Measurements from ENCODE around the gene AASS. TPM values are rescaled to one million over a fixed set of nuclear protein-coding genes. Genes with fewer than 3 reads are reported as not detected.

Gene AASS
- total and polyA plus RNA-seq, 4 donors: 10.8 to 95.4 (median 24.3) TPM

DNA sequence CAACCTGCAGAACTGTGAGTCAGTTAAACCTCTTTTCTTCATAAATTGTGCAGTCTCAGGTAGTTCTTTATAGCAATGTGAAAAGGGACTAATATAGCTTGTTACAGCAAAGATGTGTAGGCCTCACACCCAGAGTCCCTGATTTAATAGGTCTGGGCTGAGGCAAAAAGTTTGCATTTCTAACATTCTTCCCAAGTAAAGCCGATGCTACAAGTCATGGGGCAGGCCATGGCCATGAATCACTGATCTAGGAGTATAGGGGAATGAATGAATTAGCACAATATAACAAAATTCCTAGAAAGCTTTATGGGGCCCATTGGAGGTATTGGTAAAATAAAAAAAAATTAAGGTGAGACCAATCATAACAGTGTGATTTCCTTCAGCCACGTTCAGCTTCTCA lies 11.5 kb upstream of the AASS start (continued):
- TF ChIP-seq, protein P1, sequence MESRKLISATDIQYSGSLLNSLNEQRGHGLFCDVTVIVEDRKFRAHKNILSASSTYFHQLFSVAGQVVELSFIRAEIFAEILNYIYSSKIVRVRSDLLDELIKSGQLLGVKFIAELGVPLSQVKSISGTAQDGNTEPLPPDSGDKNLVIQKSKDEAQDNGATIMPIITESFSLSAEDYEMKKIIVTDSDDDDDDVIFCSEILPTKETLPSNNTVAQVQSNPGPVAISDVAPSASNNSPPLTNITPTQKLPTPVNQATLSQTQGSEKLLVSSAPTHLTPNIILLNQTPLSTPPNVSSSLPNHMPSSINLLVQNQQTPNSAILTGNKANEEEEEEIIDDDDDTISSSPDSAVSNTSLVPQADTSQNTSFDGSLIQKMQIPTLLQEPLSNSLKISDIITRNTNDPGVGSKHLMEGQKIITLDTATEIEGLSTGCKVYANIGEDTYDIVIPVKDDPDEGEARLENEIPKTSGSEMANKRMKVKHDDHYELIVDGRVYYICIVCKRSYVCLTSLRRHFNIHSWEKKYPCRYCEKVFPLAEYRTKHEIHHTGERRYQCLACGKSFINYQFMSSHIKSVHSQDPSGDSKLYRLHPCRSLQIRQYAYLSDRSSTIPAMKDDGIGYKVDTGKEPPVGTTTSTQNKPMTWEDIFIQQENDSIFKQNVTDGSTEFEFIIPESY (IDR thresholded peaks at IDR 0.05): no peak
- no peak for TF ChIP-seq FOXA1 (IDR thresholded peaks at IDR 0.05)
- no peak for TF ChIP-seq YY1 (IDR thresholded peaks at IDR 0.05)

DNA sequence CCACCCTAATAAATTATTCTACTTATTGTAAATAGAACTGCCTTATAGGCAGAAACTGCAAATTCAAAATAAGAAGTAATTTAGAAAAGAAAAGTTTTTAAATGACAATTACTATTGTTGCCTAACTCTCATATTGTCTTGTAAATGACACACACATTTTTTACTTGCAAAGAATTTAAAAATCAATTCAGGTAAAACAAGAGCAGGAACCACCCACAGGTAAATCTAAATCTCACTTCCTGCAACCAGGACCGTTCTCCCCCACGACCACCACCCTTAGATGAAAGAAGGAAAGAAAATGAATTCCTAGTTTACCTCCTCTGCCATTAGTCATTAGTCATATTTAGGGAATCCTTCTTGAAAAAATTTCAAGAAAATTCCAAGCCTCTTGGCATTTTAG lies 4.8 kb upstream of the AASS start:
- Histone ChIP-seq H3K9ac (ENCODE audit: low read depth in 1 of 2, low read length in 2 of 2) (no peak overlapping the region), H3K36me3 (ENCODE audit: control insufficient read depth in 4 of 4, insufficient read depth in 3 of 4, low read depth in 1 of 4, low read length in 3 of 4) (no peaks in the 10 kb centered on the region), H3K4me1 (ENCODE audit: control insufficient read depth in 4 of 4, insufficient read depth in 4 of 4, low read length in 3 of 4) (peaks cover 0 to 9% (median 7%) of the 10 kb centered on the region in 4 donors), H3K4me3 (ENCODE audit: low read depth in 1 of 3, low read length in 3 of 3) (no peak overlapping the region), H3K27ac (ENCODE audit: low read depth in 1 of 2, low read length in 2 of 2) (no peak overlapping the region), H3K9me3 (ENCODE audit: control insufficient read depth in 4 of 4, low read length in 3 of 4) (no peaks in the 10 kb centered on the region), H3K27me3 (ENCODE audit: control insufficient read depth in 4 of 4, insufficient read depth in 4 of 4, low read length in 3 of 4) (no peaks in the 10 kb centered on the region)
- DNase-seq (ENCODE audit: low spot score): no peak
- TF ChIP-seq SP1 (IDR thresholded peaks at IDR 0.05): no peak
- no peak for TF ChIP-seq YY1 (IDR thresholded peaks at IDR 0.05)
- no peak for TF ChIP-seq TAF1 (conservative IDR thresholded peaks at IDR 0.05)
- TF ChIP-seq RXRA (IDR thresholded peaks at IDR 0.05): no peak
- TF ChIP-seq HNF4G (IDR thresholded peaks at IDR 0.05): no peak
- TF ChIP-seq, protein P2, sequence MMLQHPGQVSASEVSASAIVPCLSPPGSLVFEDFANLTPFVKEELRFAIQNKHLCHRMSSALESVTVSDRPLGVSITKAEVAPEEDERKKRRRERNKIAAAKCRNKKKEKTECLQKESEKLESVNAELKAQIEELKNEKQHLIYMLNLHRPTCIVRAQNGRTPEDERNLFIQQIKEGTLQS (IDR thresholded peaks at IDR 0.05): no peak
- TF ChIP-seq, protein P3, sequence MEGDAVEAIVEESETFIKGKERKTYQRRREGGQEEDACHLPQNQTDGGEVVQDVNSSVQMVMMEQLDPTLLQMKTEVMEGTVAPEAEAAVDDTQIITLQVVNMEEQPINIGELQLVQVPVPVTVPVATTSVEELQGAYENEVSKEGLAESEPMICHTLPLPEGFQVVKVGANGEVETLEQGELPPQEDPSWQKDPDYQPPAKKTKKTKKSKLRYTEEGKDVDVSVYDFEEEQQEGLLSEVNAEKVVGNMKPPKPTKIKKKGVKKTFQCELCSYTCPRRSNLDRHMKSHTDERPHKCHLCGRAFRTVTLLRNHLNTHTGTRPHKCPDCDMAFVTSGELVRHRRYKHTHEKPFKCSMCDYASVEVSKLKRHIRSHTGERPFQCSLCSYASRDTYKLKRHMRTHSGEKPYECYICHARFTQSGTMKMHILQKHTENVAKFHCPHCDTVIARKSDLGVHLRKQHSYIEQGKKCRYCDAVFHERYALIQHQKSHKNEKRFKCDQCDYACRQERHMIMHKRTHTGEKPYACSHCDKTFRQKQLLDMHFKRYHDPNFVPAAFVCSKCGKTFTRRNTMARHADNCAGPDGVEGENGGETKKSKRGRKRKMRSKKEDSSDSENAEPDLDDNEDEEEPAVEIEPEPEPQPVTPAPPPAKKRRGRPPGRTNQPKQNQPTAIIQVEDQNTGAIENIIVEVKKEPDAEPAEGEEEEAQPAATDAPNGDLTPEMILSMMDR (IDR thresholded peaks at IDR 0.05; ENCODE audit: low read depth, low read length, missing input control): no peak
- TF ChIP-seq, protein P4, sequence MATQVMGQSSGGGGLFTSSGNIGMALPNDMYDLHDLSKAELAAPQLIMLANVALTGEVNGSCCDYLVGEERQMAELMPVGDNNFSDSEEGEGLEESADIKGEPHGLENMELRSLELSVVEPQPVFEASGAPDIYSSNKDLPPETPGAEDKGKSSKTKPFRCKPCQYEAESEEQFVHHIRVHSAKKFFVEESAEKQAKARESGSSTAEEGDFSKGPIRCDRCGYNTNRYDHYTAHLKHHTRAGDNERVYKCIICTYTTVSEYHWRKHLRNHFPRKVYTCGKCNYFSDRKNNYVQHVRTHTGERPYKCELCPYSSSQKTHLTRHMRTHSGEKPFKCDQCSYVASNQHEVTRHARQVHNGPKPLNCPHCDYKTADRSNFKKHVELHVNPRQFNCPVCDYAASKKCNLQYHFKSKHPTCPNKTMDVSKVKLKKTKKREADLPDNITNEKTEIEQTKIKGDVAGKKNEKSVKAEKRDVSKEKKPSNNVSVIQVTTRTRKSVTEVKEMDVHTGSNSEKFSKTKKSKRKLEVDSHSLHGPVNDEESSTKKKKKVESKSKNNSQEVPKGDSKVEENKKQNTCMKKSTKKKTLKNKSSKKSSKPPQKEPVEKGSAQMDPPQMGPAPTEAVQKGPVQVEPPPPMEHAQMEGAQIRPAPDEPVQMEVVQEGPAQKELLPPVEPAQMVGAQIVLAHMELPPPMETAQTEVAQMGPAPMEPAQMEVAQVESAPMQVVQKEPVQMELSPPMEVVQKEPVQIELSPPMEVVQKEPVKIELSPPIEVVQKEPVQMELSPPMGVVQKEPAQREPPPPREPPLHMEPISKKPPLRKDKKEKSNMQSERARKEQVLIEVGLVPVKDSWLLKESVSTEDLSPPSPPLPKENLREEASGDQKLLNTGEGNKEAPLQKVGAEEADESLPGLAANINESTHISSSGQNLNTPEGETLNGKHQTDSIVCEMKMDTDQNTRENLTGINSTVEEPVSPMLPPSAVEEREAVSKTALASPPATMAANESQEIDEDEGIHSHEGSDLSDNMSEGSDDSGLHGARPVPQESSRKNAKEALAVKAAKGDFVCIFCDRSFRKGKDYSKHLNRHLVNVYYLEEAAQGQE (IDR thresholded peaks at IDR 0.05): no peak
- TF ChIP-seq, protein P5, sequence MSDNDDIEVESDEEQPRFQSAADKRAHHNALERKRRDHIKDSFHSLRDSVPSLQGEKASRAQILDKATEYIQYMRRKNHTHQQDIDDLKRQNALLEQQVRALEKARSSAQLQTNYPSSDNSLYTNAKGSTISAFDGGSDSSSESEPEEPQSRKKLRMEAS (IDR thresholded peaks at IDR 0.05): no peak
- TF ChIP-seq, protein P1 (IDR thresholded peaks at IDR 0.05): no peak
- TF ChIP-seq FOXA2 (IDR thresholded peaks at IDR 0.05): no peak
- no peak for TF ChIP-seq HNF4A (conservative IDR thresholded peaks at IDR 0.05)
- no peak for TF ChIP-seq GABPA (IDR thresholded peaks at IDR 0.05 in 1 of 2, conservative IDR thresholded peaks at IDR 0.05 in 1 of 2)
- no peak for TF ChIP-seq NR2F2 (IDR thresholded peaks at IDR 0.05)
- 46% methylated on average over 2 of the region's 2 CpGs for WGBS

All from liver (tissue), 9 donors.